Erythroblast (primary cell): ENCODE measurements around the gene MOGAT1.
"Not testable (repeated sequence)": the region's sequence is repeated elsewhere in the genome, so short reads cannot be mapped to it uniquely, and the experiment has no call there.

Experiments used
- DNase-seq, 2 experiments: peaks; one replicate each; lab custom pipeline; 2025; lab: John Stamatoyannopoulos, UW
- GATA1 ChIP-seq: IDR thresholded peaks from 2 replicates; pipeline ENCODE4 v1.6.1; 2011; ENCODE audit warnings: low read depth, mild to moderate bottlenecking, control low read depth, low read length, moderate library complexity
- POLR2A ChIP-seq: IDR thresholded peaks from 2 replicates; pipeline ENCODE4 v1.6.1; 2011; ENCODE audit warnings: mild to moderate bottlenecking, low read length

MOGAT1 gene

GRCh38 chr2:222751238-222751637, 79.8 kb downstream of the MOGAT1 start:
- no peak for DNase-seq
- TF ChIP-seq POLR2A = no peak
- no peak for TF ChIP-seq GATA1

- no peak for DNase-seq
Measured at GRCh38 chr2:222751821-222752719, 80.6 kb downstream of the MOGAT1 start.

GRCh38 chr2:222752746-222753145, 81.3 kb downstream of the MOGAT1 start:
- no peak for TF ChIP-seq GATA1
- TF ChIP-seq POLR2A = no peak
- DNase-seq = no peak

More at GRCh38 chr2:222751821-222752719, 80.6 kb downstream of the MOGAT1 start:
- no peak for TF ChIP-seq GATA1
- no peak for TF ChIP-seq POLR2A

DNA sequence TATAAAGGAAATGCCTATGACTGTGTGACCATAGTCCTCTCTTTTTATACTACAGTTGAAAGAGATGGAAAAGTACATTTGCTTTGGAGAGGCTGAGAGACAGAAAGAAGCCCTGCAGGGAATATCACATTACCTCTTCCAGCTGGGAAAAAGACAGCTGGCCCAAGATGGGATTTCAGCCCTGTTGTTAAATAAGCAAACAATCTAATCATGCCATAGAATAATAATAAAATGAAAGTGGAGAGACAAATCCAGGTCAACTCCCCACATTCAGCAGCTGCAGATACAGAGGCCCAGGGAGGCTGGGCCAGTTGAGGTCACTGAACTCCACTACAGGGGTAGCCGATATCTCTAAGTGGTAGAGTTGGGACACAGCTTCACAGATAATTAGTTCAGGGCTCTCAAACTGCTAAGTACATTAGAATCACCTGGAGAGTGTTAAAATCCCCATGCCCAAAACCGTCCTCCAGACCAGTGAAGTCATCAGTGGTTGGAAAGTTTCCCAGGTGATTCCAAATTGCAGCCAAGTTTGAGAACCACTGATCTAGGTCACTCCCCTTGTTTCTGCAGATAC, 81.9 kb downstream of the MOGAT1 start:
- DNase-seq = no peak
- TF ChIP-seq GATA1 = no peak
- TF ChIP-seq POLR2A = no peak

- DNase-seq = no peak
- TF ChIP-seq GATA1 = no peak
- TF ChIP-seq POLR2A = no peak
Measured at GRCh38 chr2:222754324-222754930, 83.0 kb downstream of the MOGAT1 start.

GRCh38 chr2:222755593-222755992, 84.1 kb downstream of the MOGAT1 start:
- DNase-seq = not testable (repeated sequence)

GRCh38 chr2:222756362-222756831, 84.9 kb downstream of the MOGAT1 start:
- no peak for TF ChIP-seq GATA1
- TF ChIP-seq POLR2A = no peak
- no peak for DNase-seq

DNA sequence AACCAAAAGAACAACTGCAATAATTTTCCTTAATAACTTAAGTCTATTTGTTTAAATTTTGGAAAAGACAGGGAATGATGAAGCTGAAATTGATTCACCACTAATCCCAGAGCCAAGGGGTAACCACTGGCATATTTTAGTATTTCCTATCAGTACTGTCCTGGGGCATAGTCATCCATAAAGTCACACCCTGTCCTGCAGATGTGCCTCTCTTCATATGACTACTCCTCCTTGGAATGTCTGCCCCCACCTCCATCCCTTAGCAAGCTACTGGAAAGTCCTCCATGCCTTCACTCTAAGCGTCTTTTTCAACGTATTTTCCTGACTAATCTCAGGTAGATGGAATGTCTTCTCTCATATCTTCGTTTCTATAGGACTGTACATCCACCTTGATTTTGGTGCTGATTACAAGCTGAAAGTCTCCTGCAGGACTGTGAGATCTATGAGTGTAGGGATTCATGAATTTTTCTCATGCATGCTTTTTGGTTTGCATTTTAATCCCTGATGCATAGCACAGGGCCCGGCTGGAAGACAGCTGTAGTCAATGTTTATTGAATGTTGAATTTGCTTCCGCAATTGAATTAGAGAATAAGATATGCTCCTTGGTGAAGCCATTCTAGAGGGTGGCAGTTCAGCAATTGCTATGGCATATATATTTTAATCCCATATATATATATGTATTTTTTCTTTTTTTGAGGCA, 85.6 kb downstream of the MOGAT1 start:
- DNase-seq = no peak
- TF ChIP-seq POLR2A (no peak), GATA1 (no peak)
